ENCODE data around the gene TRIM50.

DNA sequence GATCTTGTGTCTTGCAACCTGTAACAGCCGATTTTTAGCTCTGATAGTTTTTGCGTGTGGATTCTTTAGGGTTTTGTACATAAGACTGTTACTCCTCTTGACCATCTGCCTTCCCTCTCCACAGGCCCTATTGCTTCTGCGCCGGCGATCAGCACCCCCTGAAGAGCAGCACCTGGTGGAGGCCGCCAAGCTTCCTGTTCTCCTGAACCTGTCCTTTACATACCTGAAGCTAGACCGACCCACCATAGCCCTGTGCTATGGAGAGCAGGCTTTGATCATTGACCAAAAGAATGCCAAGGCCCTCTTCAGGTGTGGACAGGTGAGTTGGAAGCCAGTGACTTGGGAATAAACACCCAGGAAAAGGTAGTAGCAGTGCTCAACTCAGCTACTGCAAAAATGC is 12.6 kb upstream of the TRIM50 start:
- TF ChIP-seq, protein P1, sequence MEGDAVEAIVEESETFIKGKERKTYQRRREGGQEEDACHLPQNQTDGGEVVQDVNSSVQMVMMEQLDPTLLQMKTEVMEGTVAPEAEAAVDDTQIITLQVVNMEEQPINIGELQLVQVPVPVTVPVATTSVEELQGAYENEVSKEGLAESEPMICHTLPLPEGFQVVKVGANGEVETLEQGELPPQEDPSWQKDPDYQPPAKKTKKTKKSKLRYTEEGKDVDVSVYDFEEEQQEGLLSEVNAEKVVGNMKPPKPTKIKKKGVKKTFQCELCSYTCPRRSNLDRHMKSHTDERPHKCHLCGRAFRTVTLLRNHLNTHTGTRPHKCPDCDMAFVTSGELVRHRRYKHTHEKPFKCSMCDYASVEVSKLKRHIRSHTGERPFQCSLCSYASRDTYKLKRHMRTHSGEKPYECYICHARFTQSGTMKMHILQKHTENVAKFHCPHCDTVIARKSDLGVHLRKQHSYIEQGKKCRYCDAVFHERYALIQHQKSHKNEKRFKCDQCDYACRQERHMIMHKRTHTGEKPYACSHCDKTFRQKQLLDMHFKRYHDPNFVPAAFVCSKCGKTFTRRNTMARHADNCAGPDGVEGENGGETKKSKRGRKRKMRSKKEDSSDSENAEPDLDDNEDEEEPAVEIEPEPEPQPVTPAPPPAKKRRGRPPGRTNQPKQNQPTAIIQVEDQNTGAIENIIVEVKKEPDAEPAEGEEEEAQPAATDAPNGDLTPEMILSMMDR (IDR thresholded peaks at IDR 0.05; ENCODE audit: poor library complexity), result no peak
- TF ChIP-seq EZH2 (IDR thresholded peaks at IDR 0.05; ENCODE audit: borderline replicate concordance), result no peak

Measured in hepatocyte (in vitro differentiated cells).